ENCODE measurements around the gene NSUN7.

The NSUN7 gene

DNA sequence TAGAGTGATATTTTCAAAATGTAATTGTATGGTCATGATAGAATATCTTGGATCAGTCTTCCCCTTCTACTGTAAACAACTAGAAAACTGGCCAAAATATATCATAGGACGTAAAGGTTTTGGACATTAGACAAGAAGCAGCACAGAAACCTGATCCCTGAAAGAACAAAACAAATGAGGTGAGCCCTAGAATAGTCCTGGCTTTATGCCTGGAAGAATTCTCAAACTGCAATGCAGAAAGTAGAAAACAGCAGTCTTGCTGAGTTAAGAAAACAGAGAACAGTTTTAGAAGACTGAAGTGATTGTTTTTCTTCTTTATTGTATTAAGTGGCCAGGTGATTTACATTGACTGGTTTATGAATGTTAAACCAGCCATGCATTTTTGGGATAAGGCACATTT is 19.5 kb downstream of the NSUN7 start:
- Histone ChIP-seq H3K27ac (ENCODE audit: low read length) (no peak overlapping the region), H3K9me3 (ENCODE audit: control insufficient read depth, insufficient read depth, low read length) (no peaks in the 10 kb centered on the region), H3K36me3 (ENCODE audit: control insufficient read depth, insufficient read depth, low read length) (peaks cover 3% of the 10 kb centered on the region; the same call in 1 of the 2 replicates), H3K27me3 (ENCODE audit: control insufficient read depth, insufficient read depth, low read length) (no peaks in the 10 kb centered on the region), H3K4me1 (ENCODE audit: control insufficient read depth, insufficient read depth, low read length) (no peaks in the 10 kb centered on the region), H3K4me3 (ENCODE audit: low read length) (no peak overlapping the region)
- WGBS (ENCODE audit: insufficient coverage, insufficient read length), result no CpG with 5 or more reads among the region's 1 CpG
- DNase-seq (ENCODE audit: low read depth, low spot score), result no peak

DNA sequence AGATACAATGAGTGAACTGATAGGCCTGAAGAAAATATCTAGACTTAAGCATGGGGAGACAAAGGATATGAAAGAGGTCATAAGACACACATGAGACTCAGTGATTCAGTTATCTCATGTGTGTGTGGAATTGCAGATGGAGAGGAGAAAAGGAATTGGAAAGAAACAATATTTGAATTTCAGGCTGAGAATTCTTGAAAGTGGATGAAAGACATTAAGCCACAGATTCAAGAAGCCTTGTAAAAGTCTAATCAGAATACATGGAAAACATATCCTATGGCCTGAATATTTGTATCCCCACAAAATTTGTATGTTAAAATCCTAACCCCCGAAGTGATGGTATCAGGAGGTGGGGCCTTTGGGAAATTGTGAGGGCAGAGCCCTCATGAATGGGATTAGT is 28.3 kb downstream of the NSUN7 start:
- Histone ChIP-seq H3K4me3 (ENCODE audit: low read length) (no peak overlapping the region), H3K36me3 (ENCODE audit: control insufficient read depth, insufficient read depth, low read length) (no peaks in the 10 kb centered on the region), H3K4me1 (ENCODE audit: control insufficient read depth, insufficient read depth, low read length) (no peaks in the 10 kb centered on the region), H3K9me3 (ENCODE audit: control insufficient read depth, insufficient read depth, low read length) (no peaks in the 10 kb centered on the region), H3K27me3 (ENCODE audit: control insufficient read depth, insufficient read depth, low read length) (no peaks in the 10 kb centered on the region), H3K27ac (ENCODE audit: low read length) (no peak overlapping the region)
- WGBS (ENCODE audit: insufficient coverage, insufficient read length), result no CpG with 5 or more reads among the region's 1 CpG
- no peak for DNase-seq (ENCODE audit: low read depth, low spot score)

DNA sequence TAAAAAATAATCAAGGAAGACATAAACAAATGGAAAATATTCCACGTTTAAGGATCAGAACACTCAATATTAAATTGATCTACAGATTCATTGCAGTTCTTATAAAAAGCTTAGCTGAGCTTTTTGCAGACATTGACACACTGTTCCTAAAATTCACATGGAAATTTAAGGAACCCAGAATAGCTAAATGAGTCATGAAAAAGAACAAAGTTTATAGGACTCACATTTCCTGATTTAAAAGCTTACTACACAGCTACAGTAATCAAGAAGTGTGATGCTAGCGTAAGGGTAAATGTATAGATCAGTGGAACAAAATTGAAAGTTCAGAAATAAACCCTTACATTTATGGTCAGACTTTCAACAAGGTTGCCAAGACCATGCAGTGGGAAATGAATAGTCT is 33.1 kb downstream of the NSUN7 start:
- Histone ChIP-seq H3K36me3 (ENCODE audit: control insufficient read depth, insufficient read depth, low read length) (no peaks in the 10 kb centered on the region), H3K4me1 (ENCODE audit: control insufficient read depth, insufficient read depth, low read length) (no peaks in the 10 kb centered on the region), H3K4me3 (ENCODE audit: low read length) (no peak overlapping the region), H3K27me3 (ENCODE audit: control insufficient read depth, insufficient read depth, low read length) (no peaks in the 10 kb centered on the region), H3K9me3 (ENCODE audit: control insufficient read depth, insufficient read depth, low read length) (no peaks in the 10 kb centered on the region), H3K27ac (ENCODE audit: low read length) (no peak overlapping the region)
- WGBS (ENCODE audit: insufficient coverage, insufficient read length), result no CpG with 5 or more reads among the region's 2 CpGs
- DNase-seq (ENCODE audit: low read depth, low spot score), result no peak

DNA sequence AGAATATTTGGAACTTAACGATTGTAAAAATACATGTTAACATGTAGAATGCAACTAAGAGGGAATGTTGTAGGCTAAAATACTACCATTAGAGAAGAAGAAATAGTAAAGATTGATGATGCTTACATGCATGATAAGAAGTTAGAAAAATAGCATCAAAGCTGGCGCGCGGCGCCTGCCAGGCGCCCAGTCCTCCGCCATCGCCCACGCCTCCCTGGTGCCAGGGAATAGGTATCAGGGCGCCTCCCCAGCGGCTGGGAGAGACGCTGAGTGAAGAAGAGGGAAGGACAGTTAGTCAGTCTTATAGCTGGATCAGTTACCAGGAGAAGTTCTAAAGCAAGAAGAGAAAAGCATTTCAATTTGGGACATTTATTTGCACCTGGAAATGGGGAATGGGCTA is 36.0 kb downstream of the NSUN7 start:
- Histone ChIP-seq H3K4me1 (ENCODE audit: control insufficient read depth, insufficient read depth, low read length) (no peaks in the 10 kb centered on the region), H3K9me3 (ENCODE audit: control insufficient read depth, insufficient read depth, low read length) (no peaks in the 10 kb centered on the region), H3K36me3 (ENCODE audit: control insufficient read depth, insufficient read depth, low read length) (no peaks in the 10 kb centered on the region), H3K4me3 (ENCODE audit: low read length) (no peak overlapping the region), H3K27me3 (ENCODE audit: control insufficient read depth, insufficient read depth, low read length) (no peaks in the 10 kb centered on the region), H3K27ac (ENCODE audit: low read length) (no peak overlapping the region)
- no peak for DNase-seq (ENCODE audit: low read depth, low spot score)
- no CpG with 5 or more reads among the region's 12 CpGs for WGBS (ENCODE audit: insufficient coverage, insufficient read length)

DNA sequence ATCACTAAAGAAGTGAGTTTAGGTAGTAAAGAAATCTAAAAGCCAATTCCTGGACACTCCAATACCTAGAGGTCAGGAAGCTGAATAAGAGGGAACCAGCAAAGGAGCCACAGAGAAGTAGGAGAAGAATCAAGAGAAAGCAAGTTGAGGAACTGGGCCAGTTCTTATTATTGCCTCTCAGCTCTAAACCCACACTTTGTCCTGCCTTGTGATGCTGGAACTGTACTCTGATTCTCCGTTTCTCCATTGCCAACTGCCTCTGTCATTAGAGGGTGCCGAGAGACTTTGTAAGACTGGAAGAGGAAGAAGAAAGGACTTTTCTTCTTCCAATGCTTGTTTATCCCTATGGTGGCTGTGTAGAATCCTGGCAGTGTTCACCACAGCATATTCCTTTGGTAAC is 38.6 kb downstream of the NSUN7 start:
- Histone ChIP-seq H3K9me3 (ENCODE audit: control insufficient read depth, insufficient read depth, low read length) (no peaks in the 10 kb centered on the region), H3K4me3 (ENCODE audit: low read length) (no peak overlapping the region), H3K27ac (ENCODE audit: low read length) (no peak overlapping the region), H3K27me3 (ENCODE audit: control insufficient read depth, insufficient read depth, low read length) (no peaks in the 10 kb centered on the region), H3K36me3 (ENCODE audit: control insufficient read depth, insufficient read depth, low read length) (no peaks in the 10 kb centered on the region), H3K4me1 (ENCODE audit: control insufficient read depth, insufficient read depth, low read length) (no peaks in the 10 kb centered on the region)
- WGBS (ENCODE audit: insufficient coverage, insufficient read length), result no CpG with 5 or more reads among the region's 2 CpGs
- no peak for DNase-seq (ENCODE audit: low read depth, low spot score)

DNA sequence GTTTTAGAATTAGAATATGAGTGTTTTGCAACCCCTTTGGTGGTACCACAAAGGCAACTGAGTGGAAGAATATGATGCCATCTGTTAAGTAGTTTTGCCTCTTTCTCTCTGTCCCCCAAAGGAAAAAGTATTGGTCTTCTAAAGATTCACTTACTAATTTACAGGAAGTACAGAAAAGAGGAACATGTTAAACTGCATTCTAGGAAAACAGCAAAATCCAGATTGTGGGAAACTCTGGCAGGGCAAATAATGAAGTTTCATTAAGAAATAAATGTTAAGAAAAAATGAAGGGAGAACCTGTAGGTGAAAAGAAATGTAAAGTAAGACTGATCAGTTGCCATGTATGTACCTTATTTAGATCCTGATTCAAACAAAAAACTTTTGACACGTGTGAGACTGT is 39.3 kb downstream of the NSUN7 start:
- no peak for DNase-seq (ENCODE audit: low read depth, low spot score)
- Histone ChIP-seq H3K4me1 (ENCODE audit: control insufficient read depth, insufficient read depth, low read length) (no peaks in the 10 kb centered on the region), H3K27me3 (ENCODE audit: control insufficient read depth, insufficient read depth, low read length) (no peaks in the 10 kb centered on the region), H3K36me3 (ENCODE audit: control insufficient read depth, insufficient read depth, low read length) (no peaks in the 10 kb centered on the region), H3K4me3 (ENCODE audit: low read length) (no peak overlapping the region), H3K27ac (ENCODE audit: low read length) (no peak overlapping the region), H3K9me3 (ENCODE audit: control insufficient read depth, insufficient read depth, low read length) (no peaks in the 10 kb centered on the region)
- WGBS (ENCODE audit: insufficient coverage, insufficient read length), result no CpG with 5 or more reads among the region's 1 CpG

DNA sequence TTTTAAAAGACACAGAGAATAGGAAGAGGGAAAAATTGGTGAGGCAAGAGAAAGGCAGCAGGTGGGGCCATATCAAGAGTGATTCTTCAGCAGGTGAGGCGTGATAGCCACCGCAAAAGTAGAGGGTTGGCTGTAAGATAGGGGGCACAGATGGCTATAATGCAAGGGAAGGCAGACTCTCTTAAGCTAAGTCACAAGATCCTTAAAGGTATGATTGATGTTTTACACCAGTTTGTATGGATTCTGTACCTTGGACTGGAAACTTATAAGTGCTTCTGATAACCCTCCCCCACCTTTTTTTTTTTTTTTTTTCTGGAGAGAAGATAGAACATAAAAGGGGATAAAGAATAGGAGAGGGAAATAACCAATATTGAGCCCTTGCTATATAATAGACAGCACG is 40.0 kb downstream of the NSUN7 start:
- no peaks in the 10 kb centered on the region for H3K9me3 ChIP-seq (ENCODE audit: control insufficient read depth, insufficient read depth, low read length)
- H3K36me3 ChIP-seq (ENCODE audit: control insufficient read depth, insufficient read depth, low read length), result no peaks in the 10 kb centered on the region
- H3K4me3 ChIP-seq (ENCODE audit: low read length), result no peak overlapping the region
- no peaks in the 10 kb centered on the region for H3K4me1 ChIP-seq (ENCODE audit: control insufficient read depth, insufficient read depth, low read length)
- no peak for DNase-seq (ENCODE audit: low read depth, low spot score)
- WGBS (ENCODE audit: insufficient coverage, insufficient read length), result no CpG with 5 or more reads among the region's 3 CpGs
- no peak overlapping the region for H3K27ac ChIP-seq (ENCODE audit: low read length)
- no peaks in the 10 kb centered on the region for H3K27me3 ChIP-seq (ENCODE audit: control insufficient read depth, insufficient read depth, low read length)

DNA sequence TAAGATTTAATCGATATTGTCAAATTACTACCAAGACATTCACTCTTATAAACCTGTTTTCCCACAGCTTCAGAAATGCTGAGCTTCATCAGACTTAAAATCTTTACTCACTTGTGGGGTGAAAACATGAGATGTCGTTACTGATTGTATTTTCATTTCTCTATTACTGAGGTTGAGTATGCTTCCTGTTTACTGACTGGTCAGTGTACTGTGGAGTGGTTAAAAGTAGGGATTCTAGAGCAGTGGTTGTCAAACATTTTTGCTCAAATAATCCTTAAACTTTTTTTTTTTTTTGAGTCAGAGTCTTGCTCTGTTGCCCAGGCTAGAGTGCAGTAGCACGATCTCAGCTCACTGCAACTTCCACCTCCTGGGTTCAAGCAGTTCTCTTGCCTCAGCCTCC is 50.3 kb downstream of the NSUN7 start:
- Histone ChIP-seq H3K36me3 (ENCODE audit: control insufficient read depth, insufficient read depth, low read length) (no peaks in the 10 kb centered on the region), H3K27ac (ENCODE audit: low read length) (no peak overlapping the region), H3K4me3 (ENCODE audit: low read length) (no peak overlapping the region), H3K27me3 (ENCODE audit: control insufficient read depth, insufficient read depth, low read length) (no peaks in the 10 kb centered on the region), H3K4me1 (ENCODE audit: control insufficient read depth, insufficient read depth, low read length) (no peaks in the 10 kb centered on the region), H3K9me3 (ENCODE audit: control insufficient read depth, insufficient read depth, low read length) (no peaks in the 10 kb centered on the region)
- no CpG with 5 or more reads among the region's 3 CpGs for WGBS (ENCODE audit: insufficient coverage, insufficient read length)
- DNase-seq (ENCODE audit: low read depth, low spot score), result no peak

DNA sequence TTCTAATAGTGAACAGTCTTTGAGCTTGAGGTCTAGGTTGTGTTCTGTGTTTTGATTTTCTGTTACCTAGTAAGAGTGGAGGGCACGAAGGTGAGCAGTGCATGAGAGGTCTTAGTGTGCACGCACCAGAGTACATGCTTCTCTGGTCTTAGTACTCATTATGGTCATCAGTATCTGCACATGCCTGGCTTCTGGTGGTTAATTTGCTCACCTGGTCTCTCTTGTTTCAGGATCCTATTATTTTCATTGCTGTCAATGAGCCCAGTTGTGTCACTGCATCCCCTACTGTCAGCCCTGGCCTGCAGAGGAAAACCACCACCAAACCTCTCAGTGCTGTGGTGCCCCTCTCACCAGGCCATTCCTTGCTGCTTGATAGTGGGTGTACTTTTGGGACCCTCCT is 54.8 kb downstream of the NSUN7 start:
- no CpG with 5 or more reads among the region's 2 CpGs for WGBS (ENCODE audit: insufficient coverage, insufficient read length)
- Histone ChIP-seq H3K4me1 (ENCODE audit: control insufficient read depth, insufficient read depth, low read length) (no peaks in the 10 kb centered on the region), H3K27me3 (ENCODE audit: control insufficient read depth, insufficient read depth, low read length) (no peaks in the 10 kb centered on the region), H3K4me3 (ENCODE audit: low read length) (no peak overlapping the region), H3K9me3 (ENCODE audit: control insufficient read depth, insufficient read depth, low read length) (no peaks in the 10 kb centered on the region), H3K27ac (ENCODE audit: low read length) (no peak overlapping the region), H3K36me3 (ENCODE audit: control insufficient read depth, insufficient read depth, low read length) (no peaks in the 10 kb centered on the region)
- DNase-seq (ENCODE audit: low read depth, low spot score), result no peak

DNA sequence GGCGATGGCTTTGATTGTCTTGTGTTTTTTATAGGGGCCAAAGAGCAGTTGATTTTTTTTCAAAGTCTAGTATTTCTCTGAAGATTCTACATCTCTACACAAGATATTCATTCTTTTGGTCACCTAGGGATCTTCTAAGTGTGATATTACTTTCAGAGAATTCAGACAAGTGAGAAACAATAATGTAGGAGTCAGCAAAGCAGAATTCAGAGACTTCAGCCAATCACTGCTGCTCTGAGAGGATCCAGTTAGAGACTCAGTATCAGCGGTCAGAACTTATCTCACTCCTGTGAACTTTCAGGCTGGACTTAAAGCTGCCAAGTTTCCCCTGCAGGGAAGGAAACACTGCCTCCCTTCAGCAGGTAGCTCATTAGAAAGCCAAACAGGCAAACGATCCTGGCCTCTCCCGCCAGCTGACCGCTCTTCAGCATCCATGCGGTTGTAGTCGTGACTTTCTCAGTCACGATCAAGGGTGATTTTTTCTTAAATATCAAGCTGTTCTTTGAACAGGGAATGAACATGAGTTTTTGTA is 59.2 kb downstream of the NSUN7 start:
- WGBS (ENCODE audit: insufficient coverage, insufficient read length), result no CpG with 5 or more reads among the region's 8 CpGs
- Histone ChIP-seq H3K4me3 (ENCODE audit: low read length) (no peak overlapping the region), H3K9me3 (ENCODE audit: control insufficient read depth, insufficient read depth, low read length) (no peaks in the 10 kb centered on the region), H3K4me1 (ENCODE audit: control insufficient read depth, insufficient read depth, low read length) (no peaks in the 10 kb centered on the region), H3K27ac (ENCODE audit: low read length) (no peak overlapping the region), H3K27me3 (ENCODE audit: control insufficient read depth, insufficient read depth, low read length) (no peaks in the 10 kb centered on the region), H3K36me3 (ENCODE audit: control insufficient read depth, insufficient read depth, low read length) (peaks cover 2% of the 10 kb centered on the region; the same call in 1 of the 2 replicates)
- no peak for DNase-seq (ENCODE audit: low read depth, low spot score)

DNA sequence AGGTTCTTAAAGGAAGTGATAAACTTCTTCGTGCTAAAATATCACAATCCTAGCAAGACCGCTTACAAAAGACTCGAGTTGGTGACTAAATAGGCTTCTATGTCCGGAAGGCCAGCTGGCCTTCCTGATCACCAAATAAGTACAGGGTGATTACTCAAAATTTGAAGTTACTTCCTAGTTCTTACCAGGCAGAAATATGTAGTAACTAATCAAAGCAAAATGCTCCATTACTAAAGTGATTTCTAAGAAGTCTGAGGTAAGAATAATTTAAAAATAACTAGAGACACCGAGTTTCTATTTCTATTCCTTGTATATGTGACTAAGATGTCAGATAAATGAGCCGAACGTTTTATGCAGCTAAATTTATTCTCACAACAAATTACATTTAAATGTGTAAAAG is 62.2 kb downstream of the NSUN7 start:
- no CpG with 5 or more reads among the region's 7 CpGs for WGBS (ENCODE audit: insufficient coverage, insufficient read length)
- H3K27ac ChIP-seq (ENCODE audit: low read length), result no peak overlapping the region
- no peak overlapping the region for H3K4me3 ChIP-seq (ENCODE audit: low read length)
- H3K9me3 ChIP-seq (ENCODE audit: control insufficient read depth, insufficient read depth, low read length), result no peaks in the 10 kb centered on the region
- H3K27me3 ChIP-seq (ENCODE audit: control insufficient read depth, insufficient read depth, low read length), result no peaks in the 10 kb centered on the region
- no peak for DNase-seq (ENCODE audit: low read depth, low spot score)
- H3K4me1 ChIP-seq (ENCODE audit: control insufficient read depth, insufficient read depth, low read length), result no peaks in the 10 kb centered on the region
- H3K36me3 ChIP-seq (ENCODE audit: control insufficient read depth, insufficient read depth, low read length), result peaks cover 7% of the 10 kb centered on the region; the same call in 1 of the 2 replicates

Data from iPS DF 6.9 (cell line).